RWPE1 (cell line): ENCODE results near the gene RFXANK.

ENCODE experiments used
- CTCF ChIA-PET: fragments of 350-600 bp; sonication (Branson Sonifier 250); formaldehyde crosslinking; extraction: SDS; loops from one replicate; lab custom pipeline; 2021; lab: Yijun Ruan, JAX
- POLR2A ChIA-PET: fragments of 400-600 bp; formaldehyde crosslinking; extraction: SDS; loops from one replicate; lab custom pipeline; 2020; ENCODE audit warnings: antibody characterized with exemption; ENCODE audit not compliant: low non-redundant PET; lab: Yijun Ruan, JAX
- DNase-seq: peaks from one replicate; pipeline ENCODE4 v3.0.0; 2012; ENCODE audit warnings: low spot score
- H3K27ac ChIP-seq: fragments of 450-650 bp; 2 replicates; pipeline ENCODE4 v1.5.1; 2017
- CTCF ChIP-seq: fragments of 450-650 bp; conservative IDR thresholded peaks from 2 replicates; pipeline ENCODE4 v1.5.1; 2017; ENCODE audit warnings: low read depth, mild to moderate bottlenecking

The RFXANK gene

GRCh38 chr19:19192910-19193423, 909 bp downstream of the RFXANK start:
- peak overlapping the region; percentile 97 for H3K27ac ChIP-seq
- POLR2A ChIA-PET, result interaction anchor here (0.6 to 1.0 kb wide), 2 partner anchors 9 to 124 kb away, joined by 3 to 9 read pairs; no protein-coding TSS in a partner anchor
- CTCF ChIA-PET, result interaction anchor here (0.6 kb wide), 1 partner anchor 76 kb away, joined by 3 read pairs; no protein-coding TSS in a partner anchor
- TF ChIP-seq CTCF, result no peak
- DNase-seq, result no peak

- ChIA-PET POLR2A (no interaction called here), CTCF (no interaction called here)
- no peak for DNase-seq
- peak overlapping the region; percentile 97 for H3K27ac ChIP-seq
- no peak for TF ChIP-seq CTCF
Observed at GRCh38 chr19:19193926-19194325, 1.9 kb downstream of the RFXANK start.

- ChIA-PET CTCF (no interaction called here), POLR2A (interaction anchor here (0.8 to 1.0 kb wide), 2 partner anchors 9 to 10 kb away, joined by 3 to 6 read pairs; partner anchors contain the start of gene BORCS8)
- H3K27ac ChIP-seq, result peak overlapping the region; percentile 85
- no peak for DNase-seq
- no peak for TF ChIP-seq CTCF
Observed at GRCh38 chr19:19201697-19202630, 9.9 kb downstream of the RFXANK start.

- ChIA-PET POLR2A (interaction anchor here (0.8 to 1.2 kb wide), 2 partner anchors 10 to 13 kb away, joined by 3 read pairs; no protein-coding TSS in a partner anchor), CTCF (interaction anchor here (0.7 kb wide), 1 partner anchor 86 kb away, joined by 4 read pairs; no protein-coding TSS in a partner anchor)
- H3K27ac ChIP-seq, result peak overlapping the region; percentile 85
- TF ChIP-seq CTCF, result no peak
- DNase-seq, result no peak
Observed at GRCh38 chr19:19202707-19203011, 10.6 kb downstream of the RFXANK start.

GRCh38 chr19:19203012-19203856, 11.2 kb downstream of the RFXANK start, which contains the start of gene NR2C2AP:
Gene NR2C2AP, minus strand, starts transcription at chr19:19203414. Its CDS starts 354 bp downstream, at chr19:19203060.
- peak; percentile 99 for DNase-seq

More at GRCh38 chr19:19203012-19203856, 11.2 kb downstream of the RFXANK start, which contains the start of gene NR2C2AP:
- CTCF ChIA-PET, result interaction anchor here (0.7 kb wide), 1 partner anchor 85 kb away, joined by 4 read pairs; no protein-coding TSS in a partner anchor
- POLR2A ChIA-PET, result interaction anchor here (0.6 to 1.2 kb wide), 3 partner anchors 10 to 18 kb away, joined by 3 to 6 read pairs (median 3); no protein-coding TSS in a partner anchor
- H3K27ac ChIP-seq, result peak within 1 kb of the TSS; percentile 85
- TF ChIP-seq CTCF, result no peak
